Stimulated activated CD4-positive, alpha-beta T cell treated with anti-CD3 and anti-CD28 coated beads, Interleukin-4, amount 100 ng/mL, for 1 hour (primary cell): ENCODE results near the gene FAM53B.

Experiments
- DNase-seq: peaks from one replicate; pipeline ENCODE4 v3.0.0-alpha.2; 2020

FAM53B gene

DNA sequence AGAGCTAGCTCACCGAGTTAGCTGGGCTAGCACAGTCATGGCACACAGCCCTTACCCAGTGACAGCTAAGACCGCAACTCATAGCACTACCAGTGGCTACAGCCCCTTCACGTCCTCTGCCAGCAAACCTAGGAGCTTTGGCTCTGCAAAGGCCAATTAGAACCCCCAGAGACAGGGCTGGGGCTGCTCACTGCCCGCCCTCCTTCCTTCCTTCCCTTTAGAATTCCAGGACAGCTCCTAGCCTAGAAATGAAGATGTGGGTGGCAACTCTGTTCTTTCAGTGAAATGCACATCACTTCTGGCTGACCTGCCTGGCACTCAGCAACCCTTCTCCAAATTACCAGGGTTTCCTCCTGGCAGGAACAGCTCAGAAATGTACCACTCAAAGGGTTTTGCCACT lies 99.9 kb downstream of the FAM53B start:
- no peak for DNase-seq

DNA sequence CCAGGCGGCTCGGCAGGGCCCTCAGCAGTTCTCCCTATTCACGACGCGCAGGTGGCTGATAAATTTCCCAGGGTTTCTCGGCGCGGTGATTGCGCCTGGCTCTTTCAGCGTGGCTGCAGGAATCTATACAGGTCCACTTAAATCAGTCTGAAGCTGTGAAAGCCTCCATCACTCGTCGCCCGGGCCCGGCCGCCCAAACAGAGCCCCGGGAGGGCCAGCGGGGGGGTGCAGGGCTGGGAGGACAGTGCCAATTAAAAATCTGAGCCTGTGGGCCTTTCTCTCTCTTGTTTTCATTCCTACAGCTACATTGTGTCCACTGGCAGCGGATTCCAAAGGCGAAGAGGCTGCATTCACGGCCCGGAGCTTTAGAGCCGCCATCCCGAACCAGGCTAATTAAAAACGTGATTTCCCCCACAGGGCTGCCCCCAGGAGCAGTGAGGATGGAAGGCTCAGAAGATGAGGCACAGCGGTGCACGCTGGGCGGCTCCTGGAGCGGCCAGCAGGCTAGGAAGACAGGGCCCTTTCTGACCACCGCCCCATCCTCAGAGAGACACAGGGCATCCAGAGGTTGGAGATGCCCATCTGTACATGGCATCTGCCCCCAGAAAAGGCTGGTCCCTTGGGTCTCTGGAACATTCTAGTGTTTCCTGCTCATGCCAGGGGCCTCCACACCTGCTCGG lies 100.7 kb downstream of the FAM53B start:
- no peak for DNase-seq

- no peak for DNase-seq
Observed at GRCh38 chr10:124642088-124642710, 102.0 kb downstream of the FAM53B start.

DNA sequence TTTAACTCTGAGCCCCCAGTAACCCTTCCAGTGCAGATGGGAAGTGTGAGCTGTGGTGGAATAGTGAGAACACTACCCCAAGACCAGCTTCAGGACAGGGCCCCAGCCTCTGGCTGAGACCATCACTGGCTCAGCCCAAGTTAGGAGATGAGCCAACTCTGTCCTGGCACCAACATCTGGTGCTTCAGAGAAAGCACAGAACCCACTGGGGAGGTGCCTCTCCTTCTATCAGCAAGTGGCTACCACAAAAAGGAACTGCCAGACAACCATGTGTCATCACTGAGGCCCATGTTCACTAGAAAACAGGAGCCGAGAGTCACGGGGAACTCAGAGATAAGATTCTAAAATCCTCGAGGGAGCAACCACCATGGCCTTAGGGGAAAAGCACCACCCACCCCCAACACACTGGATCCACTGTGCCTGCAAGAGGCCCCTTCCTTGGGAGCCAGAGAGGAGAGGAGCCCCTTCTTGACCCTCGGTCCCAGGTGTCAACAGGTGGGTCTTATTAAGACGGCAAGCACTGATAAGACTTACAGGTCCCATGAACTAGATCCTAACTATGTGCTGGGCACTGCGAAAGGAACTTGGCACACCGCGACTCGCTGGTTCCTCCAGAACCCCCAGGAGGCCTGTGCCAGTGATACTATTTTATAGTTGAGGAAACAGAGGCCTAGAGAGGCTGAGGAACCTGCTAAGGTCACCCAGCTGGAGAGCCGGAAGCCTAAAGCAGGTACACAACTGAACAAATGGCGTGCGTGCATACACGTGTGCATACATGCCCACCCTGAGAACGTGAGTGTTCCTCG lies 102.7 kb downstream of the FAM53B start:
- peak; percentile 34 for DNase-seq

GRCh38 chr10:124640538-124641231 lies 103.5 kb downstream of the FAM53B start:
- no peak for DNase-seq

GRCh38 chr10:124640056-124640455 lies 104.1 kb downstream of the FAM53B start:
- DNase-seq, result no peak

DNA sequence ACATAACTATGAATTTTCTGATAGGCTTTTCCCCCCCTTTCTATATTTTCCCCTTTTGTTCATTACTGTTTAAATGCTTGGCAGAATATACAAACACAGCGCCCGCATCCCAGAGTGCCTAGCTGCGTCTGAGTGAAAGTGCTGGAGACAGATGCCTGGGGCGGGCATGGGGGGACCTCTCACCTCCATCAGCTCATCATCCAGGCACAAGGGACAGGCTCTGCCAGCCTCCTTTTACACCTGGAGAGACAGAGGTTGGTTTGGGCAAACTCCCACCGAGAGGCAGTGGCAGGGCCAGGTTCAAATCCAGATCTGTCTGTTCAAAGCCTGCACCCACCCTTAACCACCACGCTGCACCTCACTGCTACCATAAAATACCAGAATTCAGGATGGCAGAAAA lies 104.5 kb downstream of the FAM53B start:
- no peak for DNase-seq

GRCh38 chr10:124639206-124639605 lies 105.0 kb downstream of the FAM53B start:
- no peak for DNase-seq

GRCh38 chr10:124637746-124638145 lies 106.4 kb downstream of the FAM53B start:
- DNase-seq, result no peak

GRCh38 chr10:124637091-124637700 lies 107.0 kb downstream of the FAM53B start:
- DNase-seq, result no peak

- DNase-seq, result peak; percentile 32
Observed at GRCh38 chr10:124636271-124636995, 107.7 kb downstream of the FAM53B start.

DNA sequence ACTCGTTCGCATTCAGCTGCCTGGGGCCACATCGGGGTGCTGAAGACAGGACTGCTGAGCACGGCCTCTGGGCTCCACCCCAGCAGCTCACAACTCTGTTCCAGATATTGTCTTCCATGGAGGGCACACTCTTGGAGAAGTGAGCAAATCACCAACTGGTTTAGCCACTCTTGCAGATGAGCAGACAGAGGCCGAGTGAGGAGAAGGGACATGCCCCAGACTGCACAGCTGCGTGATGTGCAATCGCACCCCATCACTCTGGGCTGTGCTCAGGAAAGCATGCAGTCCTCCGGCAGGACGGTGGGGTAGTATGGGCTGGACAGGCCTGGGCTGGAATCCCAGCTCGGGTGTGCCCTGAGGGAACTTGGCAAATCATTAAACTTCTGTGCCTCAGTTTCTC lies 111.6 kb downstream of the FAM53B start:
- DNase-seq, result no peak

- DNase-seq, result peak; percentile 56
Observed at GRCh38 chr10:124632064-124632531, 112.1 kb downstream of the FAM53B start.

GRCh38 chr10:124630551-124630950 lies 113.6 kb downstream of the FAM53B start:
- no peak for DNase-seq

DNA sequence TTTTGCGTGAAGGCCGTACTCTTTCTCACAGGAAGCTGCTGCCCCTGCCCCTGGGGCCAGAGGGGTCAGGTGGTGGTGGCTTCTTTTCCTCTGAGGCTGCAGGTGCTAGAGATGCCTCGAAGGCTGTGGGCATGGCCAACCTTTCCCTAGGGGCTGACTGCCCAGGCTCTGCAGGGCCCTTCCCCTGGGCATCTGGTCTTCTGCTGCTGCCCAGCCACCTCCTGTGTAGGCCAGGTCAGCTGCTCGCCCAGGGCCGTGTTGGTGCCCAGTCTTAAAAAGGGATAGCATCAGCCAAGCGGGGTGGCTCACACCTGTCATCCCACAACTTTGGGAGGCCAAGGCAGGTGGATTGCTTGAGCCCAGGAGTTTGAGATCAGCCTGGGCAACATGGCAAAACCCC lies 114.3 kb downstream of the FAM53B start:
- DNase-seq, result no peak

DNA sequence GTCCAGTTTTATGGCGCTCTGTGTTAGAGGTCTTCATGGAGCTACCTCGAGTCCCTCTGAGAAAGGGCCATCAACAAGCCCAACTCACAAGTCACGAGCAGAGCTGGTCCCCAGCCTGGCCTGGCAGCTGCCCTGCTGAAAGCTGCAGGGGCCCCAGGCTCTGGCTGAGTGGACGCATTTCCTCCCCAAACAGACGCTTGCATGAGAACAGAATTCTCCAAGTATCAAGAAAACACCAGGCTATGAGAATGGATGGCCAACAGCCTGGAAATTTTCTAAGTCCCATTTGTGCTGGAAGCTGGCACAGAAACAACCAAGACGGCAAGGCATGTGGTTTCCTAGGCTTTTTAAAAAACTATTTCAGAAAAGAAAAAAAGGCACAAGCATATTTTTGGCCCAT lies 114.8 kb downstream of the FAM53B start:
- no peak for DNase-seq

- no peak for DNase-seq
Observed at GRCh38 chr10:124628676-124629021, 115.5 kb downstream of the FAM53B start.

GRCh38 chr10:124627866-124628675 lies 116.1 kb downstream of the FAM53B start:
- no peak for DNase-seq

DNA sequence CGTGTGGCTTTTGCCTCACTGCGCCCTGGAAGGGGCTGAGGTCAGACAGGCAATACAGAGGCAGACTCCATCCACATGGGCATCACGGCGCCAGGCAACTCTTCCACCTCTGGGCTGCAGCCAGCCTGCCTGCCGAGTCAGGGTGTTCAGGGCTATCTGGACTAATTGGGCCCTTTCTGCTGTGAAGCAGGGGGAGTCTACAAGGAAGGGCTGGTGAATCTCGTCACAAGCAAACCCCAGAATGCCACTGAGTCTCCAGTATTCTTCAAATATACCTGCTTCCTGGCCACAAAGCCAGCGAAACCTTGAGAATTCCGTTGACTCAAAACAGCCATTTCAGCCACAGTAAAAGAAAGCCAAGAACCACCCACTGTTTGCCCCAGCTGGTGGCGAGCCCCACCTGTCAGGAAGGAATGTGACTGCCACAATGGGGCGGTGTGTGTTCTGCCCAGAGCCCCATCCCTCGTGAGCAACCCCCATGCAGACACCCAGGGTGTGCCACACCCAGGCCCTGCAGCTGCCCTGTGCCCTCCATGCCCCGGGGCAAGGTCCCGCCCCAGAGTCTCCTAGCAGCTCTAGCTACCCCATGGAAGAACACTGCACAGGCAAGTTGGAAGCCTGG lies 117.3 kb downstream of the FAM53B start:
- peak; percentile 47 for DNase-seq

- no peak for DNase-seq
Observed at GRCh38 chr10:124625831-124626238, 118.3 kb downstream of the FAM53B start.

GRCh38 chr10:124624895-124625294 lies 119.3 kb downstream of the FAM53B start:
- no peak for DNase-seq
